ENCODE data around the gene IFT25.

IFT25 gene

GRCh38 chr1:53938136-53938830 lies 7.2 kb downstream of the IFT25 start:
- no peak for DNase-seq (ENCODE audit: low spot score)
- TF ChIP-seq CTCF (IDR thresholded peaks at IDR 0.05; ENCODE audit: extremely low read depth, missing control alignments) = no peak

GRCh38 chr1:53936430-53936829 lies 9.1 kb downstream of the IFT25 start:
- no peak for DNase-seq (ENCODE audit: low spot score)
- no peak for TF ChIP-seq CTCF (IDR thresholded peaks at IDR 0.05; ENCODE audit: extremely low read depth, missing control alignments)

- no peak for DNase-seq (ENCODE audit: low spot score)
- TF ChIP-seq CTCF (IDR thresholded peaks at IDR 0.05; ENCODE audit: extremely low read depth, missing control alignments) = no peak
Observed at GRCh38 chr1:53934170-53934765, 11.2 kb downstream of the IFT25 start.

- no peak for TF ChIP-seq CTCF (IDR thresholded peaks at IDR 0.05; ENCODE audit: extremely low read depth, missing control alignments)
- no peak for DNase-seq (ENCODE audit: low spot score)
Observed at GRCh38 chr1:53931523-53931922, 14.0 kb downstream of the IFT25 start.

GRCh38 chr1:53930932-53931331 lies 14.6 kb downstream of the IFT25 start:
- DNase-seq (ENCODE audit: low spot score) = no peak
- no peak for TF ChIP-seq CTCF (IDR thresholded peaks at IDR 0.05; ENCODE audit: extremely low read depth, missing control alignments)

- DNase-seq (ENCODE audit: low spot score) = no peak
Observed at GRCh38 chr1:53929246-53929960, 16.1 kb downstream of the IFT25 start.

More at GRCh38 chr1:53929246-53929960, 16.1 kb downstream of the IFT25 start:
- no peak for TF ChIP-seq CTCF (IDR thresholded peaks at IDR 0.05; ENCODE audit: extremely low read depth, missing control alignments)

Data from GM20000 (cell line).